ENCODE data around the gene ZNF526. TPM values are rescaled to one million over a fixed set of nuclear protein-coding genes. Genes with fewer than 3 reads are reported as not detected.

Gene ZNF526
- total and polyA plus RNA-seq, 2 donors from 2014 or later = 2.6 to 11.6 TPM

GRCh38 chr19:42269478-42270345, 49.6 kb downstream of the ZNF526 start:
- DNase-seq (peak in 2 of 5 donors; percentile 67 to 76), FAIRE-seq (no peak)
- no peak for TF ChIP-seq CTCF (IDR thresholded peaks at IDR 0.05; ENCODE audit: borderline replicate concordance, extremely low read depth, insufficient read depth)

GRCh38 chr19:42270346-42271044, 50.4 kb downstream of the ZNF526 start:
- H3K4me1 ChIP-seq (ENCODE audit: control insufficient read depth in 2 of 3, insufficient read depth in 2 of 3, low read depth in 1 of 3, low read length in 3 of 3) = peaks cover 3 to 25% (median 12%) of the 10 kb centered on the region in 3 donors
- TF ChIP-seq CTCF (IDR thresholded peaks at IDR 0.05; ENCODE audit: borderline replicate concordance, extremely low read depth, insufficient read depth) = no peak
- peaks cover 0 to 17% (median 6%) of the 10 kb centered on the region in 3 donors for H3K36me3 ChIP-seq (ENCODE audit: control insufficient read depth in 2 of 3, insufficient read depth in 3 of 3, low read length in 3 of 3)
- H3K9ac ChIP-seq (ENCODE audit: low read length in 3 of 3) = peak overlapping the region in 2 of 3 donors; percentile 78 to 95
- DNase-seq (peak in 2 of 5 donors; percentile 55 to 84), FAIRE-seq (no peak)
- H3K27me3 ChIP-seq (ENCODE audit: control insufficient read depth, insufficient read depth, low read length) = no peaks in the 10 kb centered on the region
- peak overlapping the region; percentile 16 to 91 (median 80) for H3K4me3 ChIP-seq (ENCODE audit: low read length in 3 of 3)
- H3K9me3 ChIP-seq (ENCODE audit: control insufficient read depth in 2 of 3, insufficient read depth in 1 of 3, low read length in 3 of 3) = no peaks in the 10 kb centered on the region
- intact Hi-C loops (cut with DNase I) = no loop called here
- peak overlapping the region; percentile 91 to 95 for H3K27ac ChIP-seq (ENCODE audit: low read depth in 2 of 2, low read length in 2 of 2)

More at GRCh38 chr19:42269478-42270345, 49.6 kb downstream of the ZNF526 start:
- Histone ChIP-seq H3K36me3 (ENCODE audit: control insufficient read depth in 2 of 3, insufficient read depth in 3 of 3, low read length in 3 of 3) (peaks cover 0 to 12% (median 6%) of the 10 kb centered on the region in 3 donors), H3K27me3 (ENCODE audit: control insufficient read depth, insufficient read depth, low read length) (no peaks in the 10 kb centered on the region), H3K9me3 (ENCODE audit: control insufficient read depth in 2 of 3, insufficient read depth in 1 of 3, low read length in 3 of 3) (no peaks in the 10 kb centered on the region), H3K9ac (ENCODE audit: low read length in 3 of 3) (peak overlapping the region; percentile 78 to 95 (median 85)), H3K27ac (ENCODE audit: low read depth in 2 of 2, low read length in 2 of 2) (peak overlapping the region; percentile 91 to 95), H3K4me3 (ENCODE audit: low read length in 3 of 3) (peak overlapping the region; percentile 80 to 92 (median 91)), H3K4me1 (ENCODE audit: control insufficient read depth in 2 of 3, insufficient read depth in 2 of 3, low read depth in 1 of 3, low read length in 3 of 3) (peaks cover 3 to 21% (median 12%) of the 10 kb centered on the region in 3 donors)
- intact Hi-C loops (cut with DNase I) = no loop called here

GRCh38 chr19:42271045-42271419, 50.9 kb downstream of the ZNF526 start:
- H3K9ac ChIP-seq (ENCODE audit: low read length in 3 of 3) = peak overlapping the region in 1 of 3 donors; percentile 38
- peak overlapping the region in 2 of 3 donors; percentile 3 to 91 for H3K4me3 ChIP-seq (ENCODE audit: low read length in 3 of 3)
- H3K27me3 ChIP-seq (ENCODE audit: control insufficient read depth, insufficient read depth, low read length) = no peaks in the 10 kb centered on the region
- intact Hi-C loops (cut with DNase I) = no loop called here
- FAIRE-seq = no peak
- peak overlapping the region; percentile 91 to 95 for H3K27ac ChIP-seq (ENCODE audit: low read depth in 2 of 2, low read length in 2 of 2)
- no peak for TF ChIP-seq CTCF (IDR thresholded peaks at IDR 0.05; ENCODE audit: borderline replicate concordance, extremely low read depth, insufficient read depth)
- no peaks in the 10 kb centered on the region for H3K9me3 ChIP-seq (ENCODE audit: control insufficient read depth in 2 of 3, insufficient read depth in 1 of 3, low read length in 3 of 3)
- peaks cover 0 to 17% (median 6%) of the 10 kb centered on the region in 3 donors for H3K36me3 ChIP-seq (ENCODE audit: control insufficient read depth in 2 of 3, insufficient read depth in 3 of 3, low read length in 3 of 3)
- peaks cover 3 to 25% (median 12%) of the 10 kb centered on the region in 3 donors for H3K4me1 ChIP-seq (ENCODE audit: control insufficient read depth in 2 of 3, insufficient read depth in 2 of 3, low read depth in 1 of 3, low read length in 3 of 3)
- peak in 1 of 5 donors; percentile 40 for DNase-seq
